Skeletal muscle cell (primary cell): ENCODE data around the gene MYBPHL.

Source experiments
- DNase-seq: peaks from one replicate; pipeline ENCODE4 v3.0.0-alpha.2; 2010; ENCODE audit warnings: low read depth
- H3K4me3 ChIP-seq: 2 replicates; pipeline ENCODE4 v1.5.1; 2011; ENCODE audit warnings: low read depth, mild to moderate bottlenecking, control low read depth, low read length, moderate library complexity

MYBPHL gene

GRCh38 chr1:109269212-109269980, 37.4 kb downstream of the MYBPHL start:
- no peak for DNase-seq
- no peak overlapping the region for H3K4me3 ChIP-seq

DNA sequence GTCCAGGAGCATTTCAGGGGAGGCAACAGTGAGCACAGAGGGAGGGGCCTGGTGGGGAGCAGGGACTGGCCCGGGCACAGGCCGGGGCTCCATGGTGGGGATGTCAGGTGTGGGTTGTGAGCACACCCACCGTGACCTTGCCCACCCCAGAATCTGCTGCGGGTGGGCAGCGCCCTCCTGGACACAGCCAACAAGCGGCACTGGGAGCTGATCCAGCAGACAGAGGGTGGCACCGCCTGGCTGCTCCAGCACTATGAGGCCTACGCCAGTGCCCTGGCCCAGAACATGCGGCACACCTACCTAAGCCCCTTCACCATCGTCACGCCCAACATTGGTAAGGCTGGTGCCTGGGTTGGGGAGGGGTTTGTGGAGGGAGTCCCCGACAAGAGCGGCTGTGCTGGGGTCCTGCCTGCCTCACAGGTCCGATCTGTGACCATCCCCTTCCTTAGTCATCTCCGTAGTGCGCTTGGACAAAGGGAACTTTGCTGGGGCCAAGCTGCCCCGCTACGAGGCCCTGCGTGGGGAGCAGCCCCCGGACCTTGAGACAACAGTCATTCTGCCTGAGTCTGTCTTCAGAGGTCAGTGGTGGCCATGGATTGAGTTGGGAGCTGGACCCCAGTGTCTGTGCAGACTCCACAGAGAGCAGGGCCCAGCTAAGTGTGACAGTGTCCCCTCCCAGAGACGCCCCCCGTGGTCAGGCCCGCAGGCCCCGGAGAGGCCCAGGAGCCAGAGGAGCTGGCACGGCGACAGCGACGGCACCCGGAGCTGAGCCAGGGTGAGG, 38.2 kb downstream of the MYBPHL start:
- DNase-seq, result no peak
- no peak overlapping the region for H3K4me3 ChIP-seq

GRCh38 chr1:109267743-109268300, 39.0 kb downstream of the MYBPHL start:
- H3K4me3 ChIP-seq, result no peak overlapping the region
- DNase-seq, result no peak

DNA sequence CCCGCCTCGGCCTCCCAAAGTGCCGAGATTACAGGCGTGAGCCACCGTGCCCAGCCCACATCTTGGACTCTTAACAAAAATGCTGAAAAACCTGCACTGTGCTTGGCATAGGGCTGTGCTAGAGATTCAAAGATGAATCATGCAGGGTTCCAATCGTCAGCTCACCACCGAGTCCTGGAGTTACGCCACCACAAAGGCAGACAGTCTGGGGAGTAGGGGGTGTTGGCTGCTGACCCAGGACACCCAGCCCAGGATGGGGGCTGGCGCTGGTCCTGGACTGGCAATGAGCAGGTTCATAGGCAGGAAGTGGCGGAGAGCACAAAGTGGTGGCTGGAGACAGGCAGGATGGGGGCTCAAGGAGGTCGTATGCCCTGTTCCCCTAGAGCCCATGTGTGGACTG, 39.8 kb downstream of the MYBPHL start:
- no peak for DNase-seq
- H3K4me3 ChIP-seq, result no peak overlapping the region

DNA sequence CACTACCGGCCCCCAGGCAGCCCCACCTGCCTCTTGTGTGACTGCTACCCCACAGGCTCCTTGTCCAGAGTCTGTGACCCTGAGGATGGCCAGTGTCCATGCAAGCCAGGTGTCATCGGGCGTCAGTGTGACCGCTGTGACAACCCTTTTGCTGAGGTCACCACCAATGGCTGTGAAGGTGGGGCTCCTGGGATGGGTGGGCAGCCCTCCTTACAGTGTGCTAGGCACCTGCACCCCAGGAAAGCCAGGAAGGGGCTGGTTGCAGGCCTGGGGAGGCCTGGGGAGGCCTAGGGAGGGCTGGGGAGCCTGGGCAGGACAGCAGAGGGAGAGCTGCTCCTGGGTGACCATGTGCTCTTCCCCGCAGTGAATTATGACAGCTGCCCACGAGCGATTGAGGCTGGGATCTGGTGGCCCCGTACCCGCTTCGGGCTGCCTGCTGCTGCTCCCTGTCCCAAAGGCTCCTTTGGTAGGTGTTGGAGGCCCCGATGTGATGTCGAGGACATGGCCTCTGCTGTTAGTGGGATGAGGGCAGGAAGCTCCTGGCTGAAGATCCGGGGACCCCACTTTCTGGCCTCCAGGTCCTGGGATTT, 41.0 kb downstream of the MYBPHL start:
- H3K4me3 ChIP-seq, result no peak overlapping the region
- DNase-seq, result no peak

DNA sequence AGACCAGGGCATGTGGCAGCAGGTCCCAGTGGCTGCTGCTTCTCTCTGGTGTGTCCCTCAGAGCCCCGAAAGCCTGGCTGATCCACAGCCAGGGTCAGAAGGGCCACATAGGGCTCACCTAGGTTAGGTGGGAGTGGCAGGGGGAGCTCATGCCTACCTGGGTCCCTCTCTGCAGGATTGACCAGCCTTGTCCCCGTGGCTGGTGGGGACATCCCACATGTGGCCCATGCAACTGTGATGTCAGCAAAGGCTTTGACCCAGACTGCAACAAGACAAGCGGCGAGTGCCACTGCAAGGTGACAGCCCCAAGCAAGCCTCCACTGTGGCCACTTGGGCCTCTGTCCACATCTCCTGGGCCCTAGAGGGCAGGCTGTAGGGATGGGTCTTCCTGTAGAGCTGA, 41.8 kb downstream of the MYBPHL start:
- no peak for DNase-seq
- no peak overlapping the region for H3K4me3 ChIP-seq

DNA sequence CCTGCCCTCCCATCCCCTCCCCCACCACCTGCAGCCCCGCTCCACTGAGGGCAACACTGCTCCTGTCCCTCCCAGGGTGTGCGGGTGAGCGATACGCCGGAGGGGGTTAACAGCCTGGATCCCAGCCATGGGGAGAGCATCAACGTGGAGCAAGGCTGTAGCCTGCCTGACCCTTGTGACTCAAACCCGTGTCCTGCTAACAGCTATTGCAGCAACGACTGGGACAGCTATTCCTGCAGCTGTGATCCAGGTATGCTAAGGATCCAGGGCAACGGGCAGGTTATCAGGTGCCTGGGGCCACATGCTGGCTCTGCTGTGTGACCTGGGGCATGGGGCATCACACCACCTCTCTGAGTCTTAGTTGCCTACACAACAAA, 42.4 kb downstream of the MYBPHL start:
- no peak for DNase-seq
- H3K4me3 ChIP-seq, result no peak overlapping the region

DNA sequence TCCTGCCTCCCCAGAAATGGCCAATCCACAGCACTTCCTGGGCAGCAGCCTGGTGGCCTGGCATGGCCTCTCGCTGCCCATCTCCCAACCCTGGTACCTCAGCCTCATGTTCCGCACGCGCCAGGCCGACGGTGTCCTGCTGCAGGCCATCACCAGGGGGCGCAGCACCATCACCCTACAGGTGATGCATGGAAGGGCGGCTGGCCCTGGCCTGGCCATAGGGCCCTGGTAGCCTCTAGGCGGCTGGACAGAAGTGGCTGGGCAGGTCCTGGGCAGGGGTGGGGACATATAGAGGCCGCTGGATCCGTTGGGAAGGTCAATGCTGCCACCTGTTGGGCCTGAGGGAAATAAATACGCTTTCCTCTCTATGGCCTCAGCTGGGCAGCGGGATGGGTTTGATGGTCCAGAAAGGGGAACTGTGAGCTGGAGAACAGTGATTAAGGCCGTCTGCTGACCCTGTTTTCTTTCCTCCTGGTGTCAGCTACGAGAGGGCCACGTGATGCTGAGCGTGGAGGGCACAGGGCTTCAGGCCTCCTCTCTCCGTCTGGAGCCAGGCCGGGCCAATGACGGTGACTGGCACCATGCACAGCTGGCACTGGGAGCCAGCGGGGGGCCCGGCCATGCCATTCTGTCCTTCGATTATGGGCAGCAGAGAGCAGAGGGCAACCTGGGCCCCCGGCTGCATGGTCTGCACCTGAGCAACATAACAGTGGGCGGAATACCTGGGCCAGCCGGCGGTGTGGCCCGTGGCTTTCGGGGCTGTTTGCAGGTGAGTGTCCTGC, 43.0 kb downstream of the MYBPHL start:
- H3K4me3 ChIP-seq, result no peak overlapping the region
- DNase-seq, result no peak

DNA sequence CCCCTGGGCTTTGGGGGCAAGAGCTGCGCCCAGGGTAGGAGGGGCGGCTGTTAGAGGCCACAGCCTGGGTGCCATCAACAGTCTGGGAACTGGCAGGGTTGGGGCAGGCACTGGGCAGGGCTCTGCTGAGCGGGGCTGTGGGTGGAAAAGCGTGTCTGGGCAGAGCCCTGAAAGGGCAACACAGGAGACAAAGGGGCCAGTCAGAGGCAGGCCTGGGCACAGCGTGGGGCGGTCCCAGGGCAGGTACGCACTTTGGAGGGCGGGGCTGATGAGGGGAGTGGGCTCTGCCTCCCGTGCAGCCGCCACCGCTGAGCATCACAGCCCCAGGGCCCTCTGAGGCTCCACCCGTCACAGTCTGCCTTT, 43.6 kb downstream of the MYBPHL start:
- H3K4me3 ChIP-seq, result no peak overlapping the region
- no peak for DNase-seq

DNA sequence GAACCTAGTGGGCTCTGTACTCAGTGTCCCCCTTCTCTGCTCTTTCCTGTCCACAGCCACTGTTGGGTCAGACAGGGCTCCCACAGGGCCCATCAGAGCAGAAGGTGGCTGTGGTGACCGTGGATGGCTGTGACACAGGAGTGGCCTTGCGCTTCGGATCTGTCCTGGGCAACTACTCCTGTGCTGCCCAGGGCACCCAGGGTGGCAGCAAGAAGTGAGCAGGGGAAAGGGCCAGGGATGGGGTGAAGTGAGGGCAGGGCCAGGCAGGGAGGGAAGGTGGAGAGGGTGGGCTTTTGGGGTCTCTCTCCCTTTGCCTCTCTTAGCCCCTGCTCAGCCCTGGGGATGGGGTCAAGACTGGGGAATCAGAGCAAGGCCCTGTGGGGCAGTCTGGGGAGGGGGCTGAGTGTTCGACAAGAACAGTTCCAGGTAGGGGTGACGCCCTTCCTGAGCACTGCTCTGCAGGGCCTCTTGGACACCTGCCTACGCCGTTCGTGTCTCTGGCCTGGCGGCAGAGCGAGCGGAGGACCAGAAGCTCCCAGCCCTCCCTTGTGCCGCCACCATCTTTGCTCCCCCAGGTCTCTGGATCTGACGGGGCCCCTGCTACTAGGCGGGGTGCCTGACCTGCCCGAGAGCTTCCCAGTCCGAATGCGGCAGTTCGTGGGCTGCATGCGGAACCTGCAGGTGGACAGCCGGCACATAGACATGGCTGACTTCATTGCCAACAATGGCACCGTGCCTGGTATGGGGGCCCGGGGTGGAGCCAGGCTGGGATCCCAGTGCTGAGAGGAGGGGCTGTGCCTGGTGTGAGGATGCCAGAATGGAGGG, 44.4 kb downstream of the MYBPHL start:
- DNase-seq, result no peak
- no peak overlapping the region for H3K4me3 ChIP-seq

DNA sequence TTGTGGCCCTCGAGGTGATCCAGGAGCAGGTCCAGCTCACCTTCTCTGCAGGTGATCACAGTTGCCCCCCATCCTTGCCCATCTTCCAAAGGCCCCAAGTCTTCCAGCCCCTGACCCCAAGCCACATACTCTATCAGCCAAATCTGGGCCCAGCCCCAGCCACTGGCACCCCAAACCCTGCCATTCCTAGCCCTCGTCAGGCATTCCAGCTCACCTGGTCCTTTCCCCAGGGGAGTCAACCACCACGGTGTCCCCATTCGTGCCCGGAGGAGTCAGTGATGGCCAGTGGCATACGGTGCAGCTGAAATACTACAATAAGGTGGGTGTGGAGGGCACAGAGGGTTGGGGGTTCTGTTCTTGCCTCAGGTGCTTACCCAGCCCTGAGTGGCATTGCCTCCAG, 45.2 kb downstream of the MYBPHL start:
- no peak for DNase-seq
- no peak overlapping the region for H3K4me3 ChIP-seq

GRCh38 chr1:109261006-109261405, 45.8 kb downstream of the MYBPHL start:
- no peak for DNase-seq
- no peak overlapping the region for H3K4me3 ChIP-seq

DNA sequence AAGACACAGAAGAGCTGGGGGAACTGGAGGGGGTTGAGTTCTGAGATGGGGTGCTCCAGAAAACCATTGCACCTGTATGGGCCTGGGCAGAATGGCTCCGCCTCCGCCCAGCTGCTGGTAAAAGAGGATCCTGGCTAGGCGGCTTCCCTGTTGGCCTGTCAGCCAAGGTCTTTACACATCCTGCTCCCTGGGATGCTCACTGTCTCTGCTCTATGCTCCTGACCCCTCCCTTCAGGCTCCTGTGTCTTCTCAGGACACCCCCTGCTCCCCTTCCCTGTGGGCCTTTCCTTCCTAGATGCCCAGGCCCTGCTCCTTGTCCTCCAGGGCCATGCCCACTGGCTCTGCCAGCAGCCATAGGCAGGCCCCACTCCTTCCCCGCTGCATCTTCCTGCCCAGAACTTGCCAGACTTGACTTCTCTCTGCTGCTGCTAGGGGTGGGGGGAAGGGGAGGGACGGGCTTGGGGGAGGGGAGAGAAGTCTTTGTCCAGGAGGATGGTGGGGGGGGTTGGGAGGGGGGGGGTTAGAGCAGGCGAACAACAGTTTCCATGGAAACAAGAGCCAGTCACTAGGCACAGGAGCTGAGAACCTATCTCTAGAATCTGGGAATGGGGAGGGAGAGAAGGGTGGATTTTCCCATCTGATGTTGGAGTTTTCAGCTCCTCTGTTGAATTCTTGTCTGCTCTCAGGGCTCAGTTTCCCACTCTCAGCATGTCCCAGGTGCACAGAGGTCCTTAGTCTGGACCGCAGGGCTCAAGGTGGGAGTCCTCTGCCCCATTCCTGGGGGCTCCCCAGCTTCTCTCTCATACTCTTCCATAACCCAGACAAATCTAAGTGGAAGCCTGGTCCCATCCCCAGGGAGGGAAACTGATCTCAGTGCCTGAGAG, 46.9 kb downstream of the MYBPHL start:
- H3K4me3 ChIP-seq, result no peak overlapping the region
- no peak for DNase-seq

DNA sequence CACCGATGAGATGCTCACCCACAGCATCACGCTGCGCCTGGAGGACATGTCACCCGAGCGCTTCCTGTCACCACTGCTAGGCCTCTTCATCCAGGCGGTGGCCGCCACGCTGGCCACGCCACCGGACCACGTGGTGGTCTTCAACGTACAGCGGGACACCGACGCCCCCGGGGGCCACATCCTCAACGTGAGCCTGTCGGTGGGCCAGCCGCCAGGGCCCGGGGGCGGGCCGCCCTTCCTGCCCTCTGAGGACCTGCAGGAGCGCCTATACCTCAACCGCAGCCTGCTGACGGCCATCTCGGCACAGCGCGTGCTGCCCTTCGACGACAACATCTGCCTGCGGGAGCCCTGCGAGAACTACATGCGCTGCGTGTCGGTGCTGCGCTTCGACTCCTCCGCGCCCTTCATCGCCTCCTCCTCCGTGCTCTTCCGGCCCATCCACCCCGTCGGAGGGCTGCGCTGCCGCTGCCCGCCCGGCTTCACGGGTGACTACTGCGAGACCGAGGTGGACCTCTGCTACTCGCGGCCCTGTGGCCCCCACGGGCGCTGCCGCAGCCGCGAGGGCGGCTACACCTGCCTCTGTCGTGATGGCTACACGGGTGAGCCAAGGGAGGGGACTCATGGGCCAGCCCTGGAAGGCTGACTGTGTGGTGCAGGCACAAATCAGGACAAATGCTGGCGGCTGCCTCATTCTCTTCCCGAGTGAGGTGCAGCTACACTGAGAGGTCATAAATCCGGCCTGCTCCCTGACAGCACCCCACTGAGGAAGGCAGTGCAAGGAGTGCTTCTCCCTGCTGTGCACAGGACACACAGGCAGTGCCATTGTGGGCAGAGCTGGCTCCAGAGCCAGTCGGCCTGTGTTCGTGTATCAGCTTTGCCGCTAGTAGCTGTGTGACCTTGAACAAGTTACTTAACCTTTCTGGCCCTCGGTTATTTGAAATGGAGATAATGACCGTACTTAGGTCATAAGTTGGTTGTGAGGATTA, 48.0 kb downstream of the MYBPHL start:
- no peak for DNase-seq
- no peak overlapping the region for H3K4me3 ChIP-seq

- H3K4me3 ChIP-seq, result no peak overlapping the region
- no peak for DNase-seq
These were observed 49.0 kb downstream of the MYBPHL start for GRCh38 chr1:109257682-109258421.

DNA sequence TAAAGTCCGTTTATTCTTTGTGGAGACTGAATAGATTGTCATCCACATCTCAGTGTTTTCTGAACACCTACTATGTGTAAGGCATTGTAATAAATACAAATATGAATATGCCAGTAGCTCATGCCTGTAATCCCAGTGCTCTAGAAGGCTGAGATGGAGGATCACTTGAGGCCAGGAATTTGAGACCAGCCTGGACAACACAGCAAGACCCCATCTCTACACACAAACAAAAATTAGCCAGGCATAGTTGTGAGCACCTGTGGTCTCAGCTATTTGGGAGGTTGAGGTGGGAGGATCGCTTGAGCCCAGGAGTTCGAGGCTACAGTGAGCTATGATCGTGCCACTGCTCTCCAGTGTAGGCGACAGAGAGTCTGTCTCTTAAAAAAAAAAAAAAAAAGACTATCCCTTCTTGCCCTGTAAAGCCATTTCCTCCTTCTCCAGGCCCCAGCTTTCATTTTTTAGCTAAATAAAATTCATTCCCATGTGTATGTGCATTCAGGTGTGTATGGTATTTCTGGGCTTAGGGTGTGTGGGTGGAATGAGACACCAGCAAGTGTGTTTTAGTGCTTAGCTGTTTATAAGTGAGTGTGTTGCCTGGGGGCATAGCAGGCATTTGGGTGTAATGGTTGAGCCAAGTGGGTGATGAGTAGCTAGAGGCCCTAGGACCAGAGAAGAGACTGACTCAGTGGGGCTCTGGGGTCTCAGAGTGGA, 49.7 kb downstream of the MYBPHL start:
- no peak overlapping the region for H3K4me3 ChIP-seq
- no peak for DNase-seq
